ENCODE results near the gene DPYSL5.

Gene DPYSL5

DNA sequence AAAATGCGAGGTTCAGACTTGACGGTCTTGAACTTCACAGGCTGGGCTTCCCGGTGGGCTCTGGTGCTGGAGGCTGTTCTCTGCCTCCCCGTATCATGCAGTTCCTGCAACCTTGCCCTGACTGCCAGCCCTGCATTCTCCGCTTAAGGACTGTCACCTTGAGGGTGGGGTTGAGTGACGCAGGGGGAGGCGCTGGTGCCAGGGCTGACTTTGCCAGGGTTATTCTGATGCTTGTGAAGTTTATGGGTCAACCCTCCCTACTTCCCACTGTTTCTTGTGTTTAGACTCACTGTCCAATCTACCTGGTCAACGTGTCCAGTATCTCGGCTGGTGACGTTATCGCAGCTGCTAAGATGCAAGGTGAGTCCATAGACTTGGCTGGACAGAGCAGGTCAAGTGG, 85.0 kb downstream of the DPYSL5 start:
- no peak for DNase-seq (ENCODE audit: low read depth in 2 of 2)

DNA sequence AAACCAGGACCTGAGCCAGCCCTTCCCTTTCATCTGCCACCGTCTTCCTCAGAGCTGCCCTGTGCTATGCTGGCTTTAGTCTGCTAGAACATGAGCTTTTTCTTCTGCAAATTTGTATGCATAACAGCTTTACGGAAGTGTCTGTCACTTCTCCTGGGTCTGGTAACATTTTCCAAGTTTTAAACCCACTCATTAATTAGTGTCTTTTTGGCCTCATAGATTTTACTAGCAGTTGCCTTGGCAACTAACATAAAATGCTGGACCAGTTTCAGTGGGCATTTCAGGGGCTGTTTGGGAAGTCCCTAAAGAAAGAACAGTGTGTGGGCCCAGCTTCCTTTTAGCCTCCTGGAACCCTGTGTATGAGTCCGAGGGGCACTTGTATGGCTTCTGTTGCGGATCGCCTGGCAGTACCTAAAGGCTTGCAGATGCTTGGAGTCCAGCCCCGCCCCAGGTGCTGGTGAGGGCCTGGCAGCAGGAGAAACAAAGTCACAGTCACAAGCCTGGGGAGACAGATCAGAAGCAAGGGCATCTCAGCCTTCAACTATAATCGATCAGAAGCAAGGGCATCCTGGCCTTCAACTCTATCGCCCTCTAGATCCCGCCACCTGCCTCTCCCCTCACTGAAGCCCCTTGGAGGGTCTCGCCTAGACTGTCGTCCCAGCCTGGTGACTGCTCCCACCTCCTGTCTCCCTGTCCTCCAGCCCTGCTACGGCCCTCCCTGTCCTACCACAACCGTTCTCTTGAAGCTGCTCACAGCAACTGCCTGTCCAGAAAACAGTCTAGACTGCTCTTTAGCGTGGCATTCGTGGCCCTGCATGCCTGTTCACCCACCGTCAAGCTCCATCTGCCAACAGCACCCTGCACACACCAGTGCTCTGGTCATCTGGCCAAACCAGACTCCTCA, 85.8 kb downstream of the DPYSL5 start:
- no peak for DNase-seq (ENCODE audit: low read depth in 2 of 2)

DNA sequence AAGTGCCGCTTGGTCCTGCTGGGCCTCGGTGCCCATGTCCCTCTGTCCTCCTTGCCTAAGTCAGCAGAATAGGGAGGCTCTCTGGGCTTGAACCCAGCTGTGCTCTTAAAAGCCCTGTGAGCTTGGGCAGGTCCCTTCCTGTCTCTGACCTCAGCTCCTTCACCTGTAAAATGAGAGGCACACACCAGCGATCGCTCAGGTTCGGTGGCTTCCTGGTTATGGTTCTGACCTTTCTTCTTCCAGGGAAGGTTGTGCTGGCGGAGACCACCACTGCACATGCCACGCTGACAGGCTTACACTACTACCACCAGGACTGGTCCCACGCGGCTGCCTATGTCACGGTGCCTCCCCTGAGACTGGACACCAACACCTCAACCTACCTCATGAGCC, 86.4 kb downstream of the DPYSL5 start:
- DNase-seq (ENCODE audit: low read depth in 2 of 2) = no peak

DNA sequence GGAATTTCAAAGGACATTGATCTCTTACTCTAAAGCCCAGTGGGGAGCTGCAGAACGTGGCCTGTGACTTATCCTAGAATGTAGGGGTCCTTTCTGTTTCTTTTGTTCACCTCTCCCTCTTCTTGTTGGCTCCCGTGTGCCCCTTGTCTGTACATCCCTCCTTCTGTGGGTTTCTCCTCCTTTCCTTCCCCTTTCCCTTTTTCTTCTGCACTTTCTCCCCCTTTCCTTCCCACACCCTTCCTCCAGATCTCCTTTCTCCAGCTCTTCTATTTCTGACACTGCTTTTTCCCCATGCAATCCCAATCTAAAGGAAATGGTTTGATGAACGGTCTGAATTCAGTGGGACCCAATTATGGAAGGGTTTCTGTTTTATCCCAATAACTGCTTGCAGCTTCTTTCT, 87.1 kb downstream of the DPYSL5 start:
- no peak for DNase-seq (ENCODE audit: low read depth in 2 of 2)

DNA sequence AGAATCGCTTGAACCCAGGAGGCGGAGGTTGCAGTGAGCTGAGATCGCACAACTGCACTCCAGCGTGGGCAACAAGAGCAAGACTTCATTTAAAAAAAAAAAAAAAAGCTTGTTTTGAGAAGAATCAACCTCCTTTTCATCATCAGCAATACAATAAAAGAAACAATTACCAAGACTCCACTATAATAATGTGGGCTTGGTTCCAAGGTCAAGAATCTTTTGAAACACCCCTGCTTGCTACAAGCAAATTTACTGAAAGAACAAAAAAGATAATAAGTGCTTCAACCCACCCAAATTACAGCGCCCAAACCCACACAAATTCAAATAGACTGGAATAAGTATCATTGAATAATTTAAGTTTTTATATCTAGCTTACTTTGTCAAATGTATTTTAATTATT, 88.9 kb downstream of the DPYSL5 start:
- DNase-seq (ENCODE audit: low read depth in 2 of 2) = no peak

DNA sequence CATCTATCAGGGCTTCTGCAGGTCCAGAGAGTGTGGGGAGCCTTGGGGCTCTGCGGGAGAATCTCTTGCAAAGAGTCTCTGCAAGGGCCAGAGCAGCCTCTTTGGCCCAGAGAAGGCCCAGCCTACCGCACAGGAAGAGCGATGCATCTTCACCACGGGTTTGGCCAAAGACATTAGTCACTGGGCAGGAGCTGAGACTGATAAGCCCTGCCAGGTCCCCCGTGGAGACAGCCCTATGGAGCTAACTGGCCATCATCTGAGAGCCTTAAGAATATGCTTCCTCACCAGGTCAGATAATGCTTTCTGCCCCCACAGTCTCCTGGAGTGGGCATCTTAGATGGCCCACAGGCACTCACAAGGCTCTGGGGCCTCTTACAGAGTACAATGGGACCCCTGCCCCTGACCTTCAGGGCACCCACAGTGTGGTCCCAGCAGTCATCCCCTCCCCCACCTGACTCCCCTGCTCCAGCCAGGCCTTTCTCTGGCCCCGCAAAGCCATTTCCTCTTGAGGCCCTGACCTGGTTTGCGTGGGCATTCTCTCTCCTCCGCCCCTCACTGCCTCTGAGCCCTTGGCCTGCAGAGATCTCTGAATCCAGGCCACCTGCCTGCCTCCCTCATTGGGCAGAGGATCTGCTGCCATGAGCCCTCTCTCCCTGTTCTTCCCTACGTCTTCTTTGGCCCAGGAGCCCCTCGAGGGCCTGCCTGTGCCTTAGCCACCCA, 90.6 kb downstream of the DPYSL5 start:
- no peak for DNase-seq (ENCODE audit: low read depth in 2 of 2)

DNA sequence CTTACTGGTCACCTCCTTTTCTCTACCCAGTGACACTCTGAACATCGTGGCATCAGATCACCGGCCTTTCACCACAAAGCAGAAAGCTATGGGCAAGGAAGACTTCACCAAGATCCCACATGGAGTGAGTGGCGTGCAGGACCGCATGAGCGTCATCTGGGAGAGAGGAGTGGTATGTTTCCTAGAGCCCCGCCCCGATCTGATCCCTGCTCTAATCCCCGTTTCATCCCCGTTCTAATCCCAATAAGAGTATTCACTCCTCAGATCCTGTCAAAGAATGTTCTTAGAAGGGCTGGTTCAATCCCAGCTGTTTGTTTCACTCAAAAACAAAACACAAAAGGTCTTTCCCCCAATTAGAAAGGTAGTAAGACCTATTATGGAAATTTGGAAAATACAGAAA, 92.1 kb downstream of the DPYSL5 start:
- DNase-seq (ENCODE audit: low read depth in 2 of 2) = no peak

DNA sequence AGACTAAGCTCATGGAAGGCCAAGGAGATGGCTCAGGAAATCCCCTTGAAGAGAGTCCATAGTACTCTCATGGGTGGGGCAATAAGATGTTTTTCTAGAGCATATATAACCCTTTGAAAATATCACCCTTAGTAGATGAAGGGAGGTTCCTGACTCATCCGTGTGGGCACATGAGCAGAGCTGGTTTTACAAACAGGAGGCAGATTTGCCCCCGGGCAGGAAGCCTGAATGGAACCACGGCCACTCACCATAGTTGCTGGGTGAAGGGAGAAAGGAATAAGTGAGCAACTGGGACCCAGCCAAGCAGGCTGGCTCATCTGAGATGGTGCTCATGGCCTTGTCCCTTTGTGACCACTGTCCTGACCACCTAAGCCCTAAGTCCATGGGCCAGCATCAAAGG, 93.6 kb downstream of the DPYSL5 start:
- no peak for DNase-seq (ENCODE audit: low read depth in 2 of 2)

DNA sequence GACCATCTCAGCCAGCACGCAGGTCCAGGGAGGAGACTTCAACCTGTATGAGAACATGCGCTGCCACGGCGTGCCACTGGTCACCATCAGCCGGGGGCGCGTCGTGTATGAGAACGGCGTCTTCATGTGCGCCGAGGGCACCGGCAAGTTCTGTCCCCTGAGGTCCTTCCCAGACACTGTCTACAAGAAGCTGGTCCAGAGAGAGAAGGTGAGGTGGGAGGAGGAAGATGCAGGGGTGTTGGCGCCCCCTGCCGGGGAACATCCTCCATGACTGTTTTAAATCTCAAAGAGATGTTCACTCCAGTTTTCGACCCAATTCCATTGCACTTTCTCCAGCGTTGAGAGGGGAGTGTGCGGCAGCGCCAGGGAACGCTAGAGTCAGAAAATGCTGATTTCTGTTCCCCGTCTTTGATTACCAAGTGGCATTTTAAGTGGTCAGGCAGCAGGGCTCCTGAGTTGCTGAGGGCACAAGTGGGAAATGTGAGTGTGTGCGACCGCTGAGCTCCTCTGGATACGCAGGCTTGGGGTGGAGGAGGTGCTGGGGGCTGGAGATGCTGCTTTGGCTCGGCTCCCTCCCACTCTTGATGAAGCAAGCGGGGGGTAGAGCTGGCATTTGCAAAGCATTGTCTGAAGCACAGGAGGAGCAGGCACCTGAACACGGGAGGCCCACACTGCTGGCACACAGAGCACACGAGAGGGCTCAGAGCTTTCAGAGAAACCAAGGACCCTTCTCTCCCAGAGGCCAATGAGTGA, 94.8 kb downstream of the DPYSL5 start:
- DNase-seq (ENCODE audit: low read depth in 2 of 2) = peak; percentile 17 to 33

DNA sequence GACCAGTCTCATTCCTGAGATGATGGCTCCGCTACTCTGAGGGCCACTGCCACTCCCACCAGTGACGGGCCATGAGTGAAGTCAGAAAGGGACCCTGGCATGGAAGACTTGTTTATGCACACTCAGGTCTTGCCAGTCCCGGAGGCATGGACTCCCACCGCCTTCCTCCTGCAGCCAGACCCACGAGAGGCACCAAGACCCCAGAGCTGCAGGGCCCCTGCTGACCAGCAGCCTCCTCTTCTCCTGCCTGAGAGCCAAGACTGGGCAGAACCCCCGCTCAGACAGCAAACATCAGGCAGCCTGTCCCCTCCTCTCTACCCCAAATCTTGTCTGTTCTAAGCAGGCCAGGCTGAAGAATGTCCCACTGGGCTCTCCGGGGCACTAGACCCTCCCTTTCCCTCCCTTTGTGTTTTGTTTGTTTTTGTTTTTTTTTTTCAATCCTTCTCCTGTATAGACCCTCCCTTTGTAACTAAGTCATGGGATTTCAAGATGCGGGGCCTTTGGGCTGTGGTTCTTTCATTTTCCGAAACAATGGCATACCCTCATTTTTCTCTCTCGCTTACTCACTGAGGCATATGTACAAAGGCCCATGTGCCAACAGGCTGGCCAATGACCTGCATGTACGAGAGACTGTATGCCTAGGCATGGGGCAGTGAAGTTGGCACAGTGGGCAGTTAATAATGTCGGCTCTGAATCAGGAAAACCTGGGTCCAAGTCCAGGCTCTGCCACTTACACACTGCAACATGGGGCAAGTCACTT, 98.2 kb downstream of the DPYSL5 start:
- no peak for DNase-seq (ENCODE audit: low read depth in 2 of 2)

DNA sequence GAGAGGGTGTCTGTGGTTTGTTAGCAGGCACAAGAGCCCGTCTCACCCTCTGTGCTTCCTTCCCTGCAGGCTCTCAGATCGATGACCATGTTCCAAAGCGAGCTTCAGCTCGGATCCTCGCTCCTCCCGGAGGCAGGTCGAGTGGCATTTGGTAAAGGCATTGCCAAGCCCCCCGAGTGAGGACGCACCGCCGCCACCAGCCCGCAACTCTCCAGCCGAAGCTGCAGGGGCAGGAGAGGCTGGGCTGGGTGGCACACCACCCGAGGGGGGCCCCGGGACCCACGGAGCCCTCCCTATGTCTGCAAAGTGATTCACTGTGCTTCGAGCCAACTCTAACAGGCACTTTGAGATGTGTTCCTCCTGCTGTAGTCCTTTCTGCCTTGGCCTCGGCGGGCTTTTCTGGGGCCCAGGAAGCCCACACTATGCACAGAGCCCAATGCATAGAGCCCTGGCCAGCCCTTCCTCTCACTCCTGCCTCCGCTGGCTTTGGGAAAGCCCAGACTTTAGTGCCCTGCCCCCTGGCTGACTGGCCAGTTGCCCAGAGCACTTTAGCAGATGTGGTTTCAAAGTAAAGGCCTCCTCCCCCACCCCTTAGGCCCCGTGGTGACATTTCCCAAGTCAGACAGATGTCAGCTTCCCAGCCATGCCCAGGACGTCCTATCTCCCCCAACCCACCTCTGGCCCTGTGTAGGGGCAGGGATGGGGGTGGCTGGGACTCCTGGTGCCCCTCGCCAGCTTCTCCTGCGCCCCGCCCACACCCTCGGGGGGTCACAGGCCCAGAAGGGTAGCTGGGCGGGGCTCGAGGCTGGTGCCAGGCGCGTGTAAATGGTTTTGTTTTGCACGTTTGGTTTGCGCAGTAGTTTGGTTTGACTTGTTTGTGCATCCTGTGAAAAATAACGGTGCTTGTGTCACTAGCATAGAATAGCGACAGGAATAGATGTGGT, 99.2 kb downstream of the DPYSL5 start:
- no peak for DNase-seq (ENCODE audit: low read depth in 2 of 2)

DNA sequence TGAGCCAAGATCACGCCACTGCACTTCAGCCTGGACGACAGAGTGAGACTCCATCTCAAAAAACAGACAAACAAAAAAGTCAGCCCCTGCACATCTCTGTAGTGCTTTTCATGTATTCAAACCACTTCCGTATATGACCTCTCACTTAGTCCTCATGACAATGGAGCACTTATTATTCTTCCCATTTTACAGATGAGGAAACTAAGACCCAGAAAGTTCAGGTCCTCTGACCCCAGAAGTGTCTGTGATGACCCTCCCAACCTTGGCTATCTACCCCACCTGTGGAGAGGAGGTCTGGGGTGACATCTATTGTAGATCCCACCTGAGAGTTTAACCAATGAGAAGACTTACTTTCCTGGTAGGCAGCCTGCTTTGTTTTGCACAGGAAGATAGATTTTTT, 100.9 kb downstream of the DPYSL5 start:
- no peak for DNase-seq (ENCODE audit: low read depth in 2 of 2)

DNA sequence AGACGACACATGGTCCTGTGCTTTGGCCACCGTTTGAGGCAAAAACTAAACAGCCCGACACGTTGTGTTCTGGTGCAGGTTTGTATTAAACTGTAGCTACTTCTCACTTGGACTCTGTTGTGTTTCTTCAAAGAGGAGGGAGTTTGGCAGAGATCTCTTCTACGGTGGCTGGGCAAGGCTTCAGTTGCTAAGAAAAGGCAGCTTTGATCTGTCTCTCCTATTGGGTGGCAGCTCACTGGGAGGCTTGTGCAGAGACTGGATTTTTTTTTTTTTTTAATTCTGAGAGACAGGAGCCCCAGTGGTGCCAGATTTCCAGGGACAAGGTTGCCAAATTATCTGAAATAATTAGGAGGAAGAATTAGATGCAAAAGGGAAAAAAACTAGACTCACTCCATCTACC, 102.3 kb downstream of the DPYSL5 start:
- no peak for DNase-seq (ENCODE audit: low read depth in 2 of 2)

DNA sequence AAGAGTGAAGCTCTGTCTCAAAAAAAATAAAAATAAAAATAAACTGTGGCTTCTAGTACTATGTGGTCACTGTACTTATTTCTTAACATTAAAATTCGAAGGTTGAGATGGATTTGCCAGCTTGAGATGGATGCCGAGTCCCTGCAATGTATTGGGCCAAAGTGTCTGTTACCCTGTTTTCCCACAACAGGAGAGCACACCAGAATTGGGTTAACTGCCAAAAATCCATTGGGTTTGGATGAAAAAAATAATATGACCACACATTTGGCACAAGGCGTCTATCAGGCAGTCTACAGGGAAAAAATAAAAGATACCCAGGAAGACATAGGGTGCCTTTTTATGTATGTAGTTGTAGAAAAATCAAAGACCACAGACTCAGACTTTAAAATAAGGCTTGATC, 103.3 kb downstream of the DPYSL5 start:
- DNase-seq (ENCODE audit: low read depth in 2 of 2) = no peak

DNA sequence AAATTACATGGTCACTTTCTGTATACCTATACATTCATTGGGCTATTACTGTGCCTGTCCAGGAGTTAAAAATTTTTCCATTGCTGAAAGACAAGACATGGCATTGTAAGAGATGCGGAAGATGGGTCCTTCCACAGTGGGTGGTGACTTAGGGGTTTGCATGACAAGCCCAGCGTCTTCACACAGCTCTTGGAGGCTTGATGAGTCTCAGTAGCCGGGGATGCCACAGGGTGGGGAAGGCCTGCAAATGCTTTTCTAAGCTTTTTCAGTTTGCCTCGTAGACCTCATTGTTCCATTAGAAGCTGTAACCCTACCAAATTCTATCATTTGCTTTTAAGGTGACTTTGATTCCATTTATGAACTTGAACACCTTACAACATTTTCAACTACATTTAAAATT, 104.4 kb downstream of the DPYSL5 start:
- DNase-seq (ENCODE audit: low read depth in 2 of 2) = no peak

DNA sequence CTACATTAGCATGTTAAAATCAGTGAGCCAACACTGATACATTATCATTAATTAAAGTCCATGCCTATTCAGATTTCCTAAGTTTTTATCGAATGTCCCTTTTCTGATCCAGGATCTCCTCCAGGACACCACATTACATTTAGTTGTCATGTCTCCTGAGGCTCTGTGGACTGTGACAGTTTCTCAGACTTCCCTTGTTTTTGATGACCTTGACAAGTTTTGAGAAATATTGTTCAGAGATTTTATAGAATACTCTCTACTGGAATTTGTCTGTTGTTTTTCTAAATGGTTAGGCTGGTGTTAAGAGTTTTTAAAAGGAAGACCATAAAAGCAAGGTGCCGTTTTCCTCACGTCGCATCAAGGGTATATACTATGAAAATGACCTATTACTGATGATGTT, 106.2 kb downstream of the DPYSL5 start:
- DNase-seq (ENCODE audit: low read depth in 2 of 2) = no peak

DNA sequence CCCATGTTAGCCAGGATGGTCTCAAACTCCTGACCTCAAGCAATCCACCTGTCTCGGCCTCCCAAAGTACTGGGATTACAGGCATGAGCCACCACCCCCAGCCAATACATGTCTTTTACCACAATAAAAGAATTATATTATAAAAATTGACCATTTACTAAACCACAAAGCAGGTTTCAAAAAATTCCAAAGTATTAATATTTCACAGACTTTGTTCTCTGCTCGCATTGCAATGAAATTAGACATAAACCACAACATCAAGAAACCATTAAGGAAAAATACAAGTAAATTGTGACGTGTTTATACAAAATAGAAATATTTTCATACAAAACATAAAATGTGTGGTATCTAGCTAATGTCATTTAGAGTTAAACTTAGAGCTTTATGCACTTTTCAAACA, 109.1 kb downstream of the DPYSL5 start:
- DNase-seq (ENCODE audit: low read depth in 2 of 2) = no peak

DNA sequence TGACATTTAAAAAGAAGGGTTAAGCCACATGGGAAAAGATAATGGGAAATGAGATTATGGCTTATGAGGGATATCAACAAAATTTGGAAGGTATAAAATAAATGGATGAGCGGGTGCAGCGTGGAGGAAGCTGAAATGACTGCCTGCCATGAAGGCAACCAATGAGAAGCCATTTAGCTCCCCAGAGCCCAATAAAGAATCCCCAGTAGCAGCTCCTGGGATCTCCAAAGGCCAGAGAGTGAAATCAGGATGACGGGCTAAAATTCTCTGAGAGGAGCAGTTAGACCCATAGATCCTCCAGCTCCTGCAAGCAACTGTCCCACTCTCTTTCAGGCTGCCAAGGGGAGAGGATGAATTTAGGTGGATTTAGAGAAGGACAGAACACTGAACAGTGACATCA, 109.6 kb downstream of the DPYSL5 start:
- no peak for DNase-seq (ENCODE audit: low read depth in 2 of 2)

DNA sequence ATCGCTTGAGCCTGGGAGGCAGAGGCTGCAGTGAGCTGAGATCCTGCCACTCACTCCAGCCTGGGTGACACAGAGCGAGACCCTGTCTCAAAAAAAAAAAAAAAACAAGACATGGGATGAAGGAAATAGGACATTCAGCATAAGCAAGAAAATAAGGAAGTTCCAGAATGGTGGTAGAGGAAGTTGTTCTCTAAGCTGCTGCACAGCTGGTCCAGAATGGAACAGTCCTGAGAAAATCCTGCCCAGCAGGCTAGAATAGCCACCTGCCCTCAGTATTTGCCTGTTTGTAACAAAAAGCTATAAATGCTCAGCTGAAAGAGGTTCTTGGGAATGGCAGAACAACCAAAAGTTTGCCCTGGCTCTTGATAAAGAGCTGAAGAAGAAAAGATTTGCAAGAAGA, 111.4 kb downstream of the DPYSL5 start:
- DNase-seq (ENCODE audit: low read depth in 2 of 2) = no peak

DNA sequence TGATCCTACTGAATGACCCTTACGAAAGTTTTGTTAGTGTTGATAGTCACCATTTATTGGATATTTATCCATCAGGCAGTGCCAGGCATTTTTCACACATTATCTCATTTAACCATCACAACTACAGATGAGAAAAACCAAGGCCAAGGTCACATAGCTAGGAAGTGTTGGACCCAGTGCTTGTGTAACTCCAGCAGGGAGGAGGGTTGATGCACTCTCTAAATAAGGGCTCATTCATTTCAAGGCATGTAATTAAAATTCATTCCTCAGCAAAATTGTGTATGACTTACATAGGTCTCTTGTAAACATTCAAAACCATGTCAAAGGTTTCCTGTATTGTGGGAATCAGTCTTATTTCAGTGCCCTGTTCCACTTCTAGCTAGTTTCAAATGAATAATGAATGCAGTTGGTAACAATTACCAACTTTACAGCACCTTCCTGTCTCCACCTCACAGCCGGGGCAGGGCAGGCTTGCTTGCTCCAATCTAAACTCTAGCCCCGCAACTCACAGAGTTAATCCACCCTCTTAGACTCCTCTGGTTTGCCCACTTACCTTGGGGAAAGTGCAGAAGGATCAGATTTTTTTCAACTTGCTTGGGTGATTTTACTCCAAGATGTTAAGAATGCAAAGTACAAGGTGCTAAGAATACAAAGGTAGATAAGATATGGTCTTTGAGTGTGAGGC, 116.7 kb downstream of the DPYSL5 start:
- DNase-seq (ENCODE audit: low read depth in 2 of 2) = no peak
